GM04503 (cell line): ENCODE data around the gene PRPF19.

ENCODE experiments used
- DNase-seq: peaks from one replicate; pipeline ENCODE4 v3.0.0-alpha.2; 2012; ENCODE audit warnings: low read depth

PRPF19 gene

GRCh38 chr11:60858731-60859464 is 47.5 kb downstream of the PRPF19 start:
- DNase-seq: no peak

- no peak for DNase-seq
These were observed 48.1 kb downstream of the PRPF19 start for GRCh38 chr11:60858236-60858635.

- no peak for DNase-seq
These were observed 48.8 kb downstream of the PRPF19 start for GRCh38 chr11:60857378-60858232.

GRCh38 chr11:60855726-60856633 is 50.4 kb downstream of the PRPF19 start, which contains the start of gene PTGDR2:
PTGDR2 (minus strand) TSS chr11:60855950; CDS start chr11:60853722, 2,228 bp downstream.
- no peak for DNase-seq

- no peak for DNase-seq
These were observed 51.3 kb downstream of the PRPF19 start for GRCh38 chr11:60854847-60855725.

GRCh38 chr11:60854140-60854846 is 52.1 kb downstream of the PRPF19 start:
- DNase-seq: no peak

- no peak for DNase-seq
These were observed 53.1 kb downstream of the PRPF19 start for GRCh38 chr11:60852982-60853950.

GRCh38 chr11:60852117-60852981 is 54.0 kb downstream of the PRPF19 start:
- DNase-seq: no peak

GRCh38 chr11:60851327-60852104 is 54.9 kb downstream of the PRPF19 start:
- DNase-seq: no peak

- no peak for DNase-seq
These were observed 56.5 kb downstream of the PRPF19 start for GRCh38 chr11:60849641-60850520.

GRCh38 chr11:60848714-60849151 is 57.7 kb downstream of the PRPF19 start:
- no peak for DNase-seq

- DNase-seq: no peak
These were observed 58.5 kb downstream of the PRPF19 start for GRCh38 chr11:60847896-60848295.

- no peak for DNase-seq
These were observed 59.1 kb downstream of the PRPF19 start for GRCh38 chr11:60847281-60847680.

- no peak for DNase-seq
These were observed 61.0 kb downstream of the PRPF19 start for GRCh38 chr11:60845338-60845737.

- no peak for DNase-seq
These were observed 61.5 kb downstream of the PRPF19 start for GRCh38 chr11:60844870-60845221.
